SK-N-MC (cell line): ENCODE results near the gene EIF2S3.

Experiments used
- EZH2 ChIP-seq: fragments of 200-600 bp; sonication (generic); IDR thresholded peaks from one replicate; pipeline ENCODE4 v1.6.1; 2017; ENCODE audit warnings: antibody characterized with exemption
- POLR2AphosphoS5 ChIP-seq: IDR thresholded peaks from 2 replicates; pipeline ENCODE4 v1.6.1; 2012; ENCODE audit warnings: mild to moderate bottlenecking, low read depth, low read length, borderline replicate concordance

DNA sequence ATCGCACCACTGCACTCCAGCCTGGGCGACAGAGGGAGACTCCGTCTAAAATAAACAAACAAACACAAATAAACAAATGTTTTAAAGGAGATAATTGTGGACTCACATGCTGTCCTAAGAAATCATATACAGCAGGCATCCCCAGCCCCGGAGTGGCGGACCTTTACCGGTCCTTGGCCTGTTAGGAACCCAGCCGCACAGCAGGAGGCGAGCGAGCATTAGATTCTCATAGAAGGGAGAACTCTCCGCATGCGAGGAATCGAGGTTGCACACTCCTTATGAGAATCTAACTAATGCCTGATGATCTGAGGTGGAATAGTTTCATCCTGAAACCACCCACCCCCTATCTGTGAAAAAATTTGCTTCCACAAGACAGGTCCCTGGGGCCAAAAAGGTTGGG, 39.0 kb downstream of the EIF2S3 start:
- TF ChIP-seq EZH2 (no peak), POLR2AphosphoS5 (no peak)
